ENCODE results near the gene WDR38.

The WDR38 gene, protein sequence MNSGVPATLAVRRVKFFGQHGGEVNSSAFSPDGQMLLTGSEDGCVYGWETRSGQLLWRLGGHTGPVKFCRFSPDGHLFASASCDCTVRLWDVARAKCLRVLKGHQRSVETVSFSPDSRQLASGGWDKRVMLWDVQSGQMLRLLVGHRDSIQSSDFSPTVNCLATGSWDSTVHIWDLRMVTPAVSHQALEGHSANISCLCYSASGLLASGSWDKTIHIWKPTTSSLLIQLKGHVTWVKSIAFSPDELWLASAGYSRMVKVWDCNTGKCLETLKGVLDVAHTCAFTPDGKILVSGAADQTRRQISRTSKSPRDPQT

DNA sequence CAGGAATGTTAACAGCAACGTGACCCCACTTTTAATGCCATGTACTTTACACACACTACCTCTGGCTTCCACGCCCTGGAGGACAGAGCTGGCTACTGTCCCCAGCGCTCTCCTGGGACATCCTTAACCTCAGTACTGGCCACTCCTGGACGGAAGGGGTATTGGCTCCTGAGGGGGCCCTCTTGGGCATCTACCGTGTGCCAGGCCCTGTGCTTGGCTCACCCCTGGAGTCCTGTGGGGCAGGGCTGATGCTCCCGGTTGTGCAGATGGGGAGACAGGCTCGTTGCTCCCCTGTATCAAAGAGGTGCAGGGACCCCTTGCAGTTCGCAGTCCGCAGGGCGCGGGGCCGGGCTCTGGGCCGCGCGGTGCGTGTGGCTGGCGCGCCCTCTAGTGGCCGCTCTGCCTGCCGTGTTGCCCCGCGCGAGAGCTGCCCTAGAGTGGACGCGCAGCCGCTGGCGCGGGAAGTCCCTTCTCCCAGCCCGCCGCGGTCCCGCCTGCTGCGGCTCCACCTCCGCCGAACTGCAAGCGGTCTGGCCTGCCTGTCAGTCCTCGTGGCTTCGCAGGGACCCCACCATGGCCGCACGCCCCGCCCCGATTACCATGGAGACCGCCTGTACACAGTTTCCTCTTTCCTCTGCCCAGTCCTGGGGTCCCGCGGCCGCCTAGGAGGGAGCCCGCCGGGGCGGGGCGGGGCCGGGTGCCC, at the start of gene WDR38:
TSS of gene WDR38 (plus strand) at position 632 of the 703 bp plus-strand sequence. CDS start 72 bp downstream, outside the sequence.
- peak; percentile 63 for DNase-seq (ENCODE audit: low read depth)
- TF ChIP-seq, protein P1, sequence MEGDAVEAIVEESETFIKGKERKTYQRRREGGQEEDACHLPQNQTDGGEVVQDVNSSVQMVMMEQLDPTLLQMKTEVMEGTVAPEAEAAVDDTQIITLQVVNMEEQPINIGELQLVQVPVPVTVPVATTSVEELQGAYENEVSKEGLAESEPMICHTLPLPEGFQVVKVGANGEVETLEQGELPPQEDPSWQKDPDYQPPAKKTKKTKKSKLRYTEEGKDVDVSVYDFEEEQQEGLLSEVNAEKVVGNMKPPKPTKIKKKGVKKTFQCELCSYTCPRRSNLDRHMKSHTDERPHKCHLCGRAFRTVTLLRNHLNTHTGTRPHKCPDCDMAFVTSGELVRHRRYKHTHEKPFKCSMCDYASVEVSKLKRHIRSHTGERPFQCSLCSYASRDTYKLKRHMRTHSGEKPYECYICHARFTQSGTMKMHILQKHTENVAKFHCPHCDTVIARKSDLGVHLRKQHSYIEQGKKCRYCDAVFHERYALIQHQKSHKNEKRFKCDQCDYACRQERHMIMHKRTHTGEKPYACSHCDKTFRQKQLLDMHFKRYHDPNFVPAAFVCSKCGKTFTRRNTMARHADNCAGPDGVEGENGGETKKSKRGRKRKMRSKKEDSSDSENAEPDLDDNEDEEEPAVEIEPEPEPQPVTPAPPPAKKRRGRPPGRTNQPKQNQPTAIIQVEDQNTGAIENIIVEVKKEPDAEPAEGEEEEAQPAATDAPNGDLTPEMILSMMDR (conservative IDR thresholded peaks at IDR 0.05; ENCODE audit: low read length) = peak; percentile 72
- peak within 1 kb of the TSS; percentile 63 for H3K4me3 ChIP-seq (ENCODE audit: low read length)

DNA sequence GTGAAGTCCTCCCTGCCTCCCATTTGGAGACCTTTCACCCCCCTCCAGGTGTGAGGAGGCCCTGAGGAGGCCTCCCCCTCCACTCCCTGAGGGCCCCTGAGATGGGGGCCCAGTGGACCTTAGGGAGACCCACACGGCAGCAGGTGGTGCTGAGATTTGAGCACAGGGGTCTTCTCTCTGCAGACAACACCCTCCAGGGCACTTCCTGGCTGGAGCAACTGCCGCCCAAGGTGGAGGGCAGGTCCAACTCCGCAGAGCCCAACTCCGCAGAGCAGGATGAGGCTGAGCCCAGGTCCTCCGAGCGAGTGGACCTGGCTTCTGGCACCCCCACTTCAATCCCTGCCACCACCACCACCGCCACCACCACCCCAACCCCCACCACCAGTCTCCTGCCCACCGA, 49.3 kb upstream of the WDR38 start:
- DNase-seq (ENCODE audit: low read depth) = no peak
- TF ChIP-seq, protein P1 (conservative IDR thresholded peaks at IDR 0.05; ENCODE audit: low read length) = no peak
- H3K4me3 ChIP-seq (ENCODE audit: low read length) = no peak overlapping the region

DNA sequence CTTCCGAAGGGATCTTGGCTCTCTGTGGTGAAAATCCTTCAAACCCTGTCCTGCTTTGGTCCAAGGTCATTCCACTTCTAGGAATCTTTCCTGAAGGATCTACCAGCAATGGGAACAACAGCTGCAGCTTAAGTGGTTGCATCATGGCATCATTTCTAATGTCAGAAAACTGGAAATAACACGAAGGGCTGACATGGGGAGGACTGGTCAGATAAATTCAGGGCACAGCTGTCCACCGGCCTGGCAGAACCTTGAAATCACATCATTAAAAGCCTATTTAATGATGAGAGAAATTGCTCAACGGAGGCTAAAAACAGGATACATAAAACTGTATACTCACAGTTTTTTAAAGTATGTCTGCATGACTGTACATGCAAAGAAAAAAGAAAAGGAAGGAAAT, 48.1 kb upstream of the WDR38 start:
- DNase-seq (ENCODE audit: low read depth) = peak; percentile 29
- TF ChIP-seq, protein P1 (conservative IDR thresholded peaks at IDR 0.05; ENCODE audit: low read length) = no peak

DNA sequence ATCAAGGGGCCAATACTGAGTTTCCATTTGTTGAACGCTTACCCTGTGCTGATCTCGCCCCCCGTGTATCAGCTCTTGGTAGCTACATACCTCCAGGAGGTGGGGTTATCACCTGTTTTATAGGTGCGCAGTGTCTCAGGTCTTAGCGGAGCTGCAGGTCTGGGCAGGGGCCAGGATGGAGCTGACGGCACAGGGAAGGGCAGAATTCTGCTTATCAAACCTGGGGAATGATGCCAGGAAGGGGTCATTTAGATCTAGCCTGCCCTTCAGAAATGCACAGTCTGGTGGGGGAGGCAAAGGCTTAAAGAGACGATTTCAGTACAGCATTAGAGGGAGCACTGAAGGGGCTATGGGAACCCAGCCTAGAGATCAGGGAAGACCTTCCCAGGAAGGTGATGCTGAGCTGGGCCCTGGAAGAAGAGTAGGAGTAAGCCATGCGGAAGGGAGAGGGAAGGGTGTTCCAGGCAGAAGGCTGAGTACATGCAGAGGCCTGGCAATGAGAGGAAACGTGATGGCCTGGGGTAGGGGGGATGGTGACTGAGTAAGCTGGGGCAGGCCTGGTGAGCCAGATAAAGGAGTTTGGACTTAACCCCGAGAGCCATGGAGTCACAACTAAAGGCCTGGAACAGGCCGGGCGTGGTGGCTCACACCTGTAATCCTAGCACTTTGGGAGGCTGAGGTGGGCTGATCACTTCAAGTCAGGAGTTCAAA, 44.9 kb upstream of the WDR38 start:
- TF ChIP-seq, protein P1 (conservative IDR thresholded peaks at IDR 0.05; ENCODE audit: low read length) = no peak
- no peak for DNase-seq (ENCODE audit: low read depth)
- no peak overlapping the region for H3K4me3 ChIP-seq (ENCODE audit: low read length)

More for the DNA sequence above, 48.1 kb upstream of the WDR38 start:
- no peak overlapping the region for H3K4me3 ChIP-seq (ENCODE audit: low read length)

DNA sequence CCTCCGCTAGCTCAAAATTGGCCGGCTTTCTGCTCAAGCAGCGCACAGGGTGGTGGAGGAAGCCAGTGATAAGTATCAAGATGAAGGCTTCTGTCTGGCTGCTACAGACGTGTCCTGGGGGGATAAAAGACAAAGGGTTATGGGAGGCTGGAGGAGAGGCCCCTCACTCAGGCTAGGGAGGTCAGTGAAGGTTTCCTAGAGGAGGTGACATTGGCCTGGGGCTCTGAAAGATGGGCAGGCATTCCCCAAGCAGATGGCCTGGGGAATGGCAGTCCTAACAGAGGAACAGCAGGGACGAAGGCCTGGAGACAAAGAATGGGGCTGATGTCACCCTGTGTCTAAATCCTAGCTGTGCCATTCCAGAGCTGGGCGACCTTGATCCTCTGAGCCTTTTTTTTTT, 44.0 kb upstream of the WDR38 start:
- TF ChIP-seq, protein P1 (conservative IDR thresholded peaks at IDR 0.05; ENCODE audit: low read length) = no peak

DNA sequence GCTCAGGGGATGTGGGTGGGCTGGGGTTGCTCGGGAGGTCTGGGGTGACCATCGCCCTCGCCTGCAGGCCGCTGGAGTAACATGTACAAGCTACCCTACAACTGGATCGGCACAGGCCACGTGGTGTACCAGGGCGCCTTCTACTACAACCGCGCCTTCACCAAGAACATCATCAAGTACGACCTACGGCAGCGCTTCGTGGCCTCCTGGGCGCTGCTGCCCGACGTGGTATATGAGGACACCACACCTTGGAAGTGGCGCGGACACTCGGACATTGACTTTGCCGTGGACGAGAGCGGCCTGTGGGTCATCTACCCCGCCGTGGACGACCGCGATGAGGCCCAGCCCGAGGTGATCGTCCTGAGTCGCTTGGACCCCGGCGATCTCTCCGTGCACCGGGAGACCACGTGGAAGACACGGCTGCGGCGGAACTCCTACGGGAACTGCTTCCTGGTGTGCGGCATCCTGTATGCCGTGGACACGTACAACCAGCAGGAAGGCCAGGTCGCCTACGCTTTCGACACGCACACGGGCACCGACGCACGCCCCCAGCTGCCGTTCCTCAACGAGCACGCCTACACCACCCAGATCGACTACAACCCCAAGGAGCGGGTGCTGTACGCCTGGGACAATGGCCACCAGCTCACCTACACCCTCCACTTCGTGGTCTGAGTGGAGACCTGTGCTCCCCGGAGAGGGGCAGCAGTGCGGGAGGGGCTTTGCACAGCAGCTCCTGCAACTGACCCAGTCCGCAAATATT, 43.3 kb upstream of the WDR38 start:
- H3K4me3 ChIP-seq (ENCODE audit: low read length) = no peak overlapping the region
- DNase-seq (ENCODE audit: low read depth) = no peak
- TF ChIP-seq, protein P1 (conservative IDR thresholded peaks at IDR 0.05; ENCODE audit: low read length) = no peak

More for the DNA sequence above, 44.0 kb upstream of the WDR38 start:
- DNase-seq (ENCODE audit: low read depth) = no peak
- H3K4me3 ChIP-seq (ENCODE audit: low read length) = no peak overlapping the region

Measured in AG10803 (cell line).